NCI-H1694 treated with DMSO at 0.1 percent for 48 hours (cell line): ENCODE data around the gene TNKS1BP1.
"Not testable (repeated sequence)": the region's sequence is repeated elsewhere in the genome, so short reads cannot be mapped to it uniquely, and the experiment has no call there.

Source experiments
- DNase-seq: peaks from one replicate; lab custom pipeline; 2025; lab: John Stamatoyannopoulos, UW

TNKS1BP1 gene

GRCh38 chr11:57287884-57288283, 36.9 kb downstream of the TNKS1BP1 start:
- DNase-seq = no peak

- no peak for DNase-seq
Measured at GRCh38 chr11:57283231-57283990, 41.3 kb downstream of the TNKS1BP1 start.

GRCh38 chr11:57281546-57281945, 43.2 kb downstream of the TNKS1BP1 start:
- DNase-seq = not testable (repeated sequence)

GRCh38 chr11:57279116-57279515, 45.6 kb downstream of the TNKS1BP1 start:
- no peak for DNase-seq

- no peak for DNase-seq
Measured at GRCh38 chr11:57278721-57279095, 46.0 kb downstream of the TNKS1BP1 start.

- DNase-seq = peak; percentile 51
Measured at GRCh38 chr11:57277845-57278720, 46.7 kb downstream of the TNKS1BP1 start.

GRCh38 chr11:57276971-57277675, 47.6 kb downstream of the TNKS1BP1 start:
- no peak for DNase-seq

- DNase-seq = no peak
Measured at GRCh38 chr11:57276169-57276970, 48.4 kb downstream of the TNKS1BP1 start.

- no peak for DNase-seq
Measured at GRCh38 chr11:57275582-57275981, 49.2 kb downstream of the TNKS1BP1 start.

GRCh38 chr11:57274904-57275498, 49.8 kb downstream of the TNKS1BP1 start:
- no peak for DNase-seq

GRCh38 chr11:57273448-57274058, 51.2 kb downstream of the TNKS1BP1 start:
- no peak for DNase-seq

GRCh38 chr11:57269571-57270021, 55.2 kb downstream of the TNKS1BP1 start:
- peak; percentile 67 for DNase-seq

- DNase-seq = no peak
Measured at GRCh38 chr11:57266157-57266556, 58.6 kb downstream of the TNKS1BP1 start.

GRCh38 chr11:57263351-57263750, 61.4 kb downstream of the TNKS1BP1 start:
- DNase-seq = no peak

GRCh38 chr11:57262157-57262556, 62.6 kb downstream of the TNKS1BP1 start:
- DNase-seq = no peak

GRCh38 chr11:57260937-57261783, 63.6 kb downstream of the TNKS1BP1 start:
- no peak for DNase-seq

GRCh38 chr11:57256119-57256518, 68.6 kb downstream of the TNKS1BP1 start:
- DNase-seq = no peak

GRCh38 chr11:57255618-57256017, 69.1 kb downstream of the TNKS1BP1 start:
- no peak for DNase-seq

GRCh38 chr11:57254631-57255030, 70.1 kb downstream of the TNKS1BP1 start:
- no peak for DNase-seq
